Lung (tissue), 12 donors: Measurements from ENCODE around the gene MMS19. TPM values are rescaled to one million over a fixed set of nuclear protein-coding genes. Genes with fewer than 3 reads are reported as not detected.

ENCODE experiments used
- ATAC-seq: fragments of 200-7000 bp; cut with Tn5 transposase; one replicate; pipeline ENCODE4 v1.9.1; 2020; ENCODE audit warnings: moderate number of reproducible peaks; ENCODE audit not compliant: insufficient read depth, low FRiP score
- DNase-seq, 3 donors: peaks; one replicate each; pipeline ENCODE4 v3.0.0-alpha.2; 2013 to 2017
- H3K27ac ChIP-seq, 2 donors: one replicate each; pipeline ENCODE4 v1.5.1; 2013; ENCODE audit warnings: mild to moderate bottlenecking in 2 of 2, moderate library complexity in 2 of 2, control low read depth in 1 of 2, inconsistent platforms in 1 of 2, low read depth in 1 of 2, low read length in 1 of 2
- H3K27me3 ChIP-seq, 3 donors: one replicate each; pipeline ENCODE4 v1.5.1; 2013; ENCODE audit warnings: low read length in 2 of 3; ENCODE audit not compliant: control insufficient read depth in 3 of 3, insufficient read depth in 3 of 3
- H3K36me3 ChIP-seq, 4 donors: one replicate each; pipeline ENCODE4 v1.5.1; 2013; ENCODE audit warnings: low read length in 4 of 4, mild to moderate bottlenecking in 1 of 4, moderate library complexity in 1 of 4; ENCODE audit not compliant: control insufficient read depth in 4 of 4, insufficient read depth in 4 of 4
- H3K4me1 ChIP-seq, 5 donors: one replicate each; pipeline ENCODE4 v1.5.1; 2013; ENCODE audit warnings: low read length in 5 of 5, mild to moderate bottlenecking in 2 of 5, moderate library complexity in 1 of 5; ENCODE audit not compliant: control insufficient read depth in 5 of 5, insufficient read depth in 5 of 5
- H3K4me3 ChIP-seq: one replicate; pipeline ENCODE4 v1.5.1; 2013; ENCODE audit warnings: mild to moderate bottlenecking, control low read depth, moderate library complexity
- H3K9ac ChIP-seq, 2 donors: one replicate each; pipeline ENCODE4 v1.5.1; 2013; ENCODE audit warnings: low read length in 2 of 2, control low read depth in 1 of 2; ENCODE audit not compliant: insufficient read depth in 1 of 2
- H3K9me3 ChIP-seq, 4 donors: one replicate each; pipeline ENCODE4 v1.5.1; 2013; ENCODE audit warnings: low read length in 3 of 4, mild to moderate bottlenecking in 1 of 4, moderate library complexity in 1 of 4; ENCODE audit not compliant: control insufficient read depth in 4 of 4, insufficient read depth in 3 of 4
- WGBS, 2 donors: extraction: QIAGEN DNeasy Blood & Tissue Kit; methylation state at CpG; one replicate each; pipeline ENCODE4 v1.1.7; 2013; 5-methylcytosine and 5-hydroxymethylcytosine counted together
- polyA plus RNA-seq, 2 donors: library from polyadenylated mRNA; stranded (reverse); fragments of 200-250 nt; gene quantifications; one replicate each; pipeline ENCODE4 v1.2.1, GENCODE V29; 2013
- total RNA-seq, 2 donors: library from RNA; depleted of rRNA in 1 of 2; stranded (reverse); fragments of >200 nt in 1 of 2; gene quantifications; one replicate each; pipeline ENCODE4 v1.2.1, GENCODE V29; 2014 to 2021
- TF ChIP-seq, protein P1 (sequence below): IDR thresholded peaks from 2 replicates; pipeline ENCODE4 v1.5.1; 2012; ENCODE audit warnings: mild to moderate bottlenecking; ENCODE audit errors: control extremely low read depth, extremely low read depth
- donor health status: control.
- donor health status: control.
- donor health status: Bipolar disorder and iron deficiency.
- donor health status: healthy.
- donor health status: DM: yes; HTN: yes; CAD: no.

MMS19 gene
- total and polyA plus RNA-seq, 4 donors = 39.9 to 74.5 (median 62.5) TPM

GRCh38 chr10:97517096-97517750 is 19.0 kb upstream of the MMS19 start:
- 81 to 90% methylated on average over 15 of the region's 15 CpGs for WGBS, 2 donors
- H3K4me1 ChIP-seq = peaks cover 9 to 32% (median 16%) of the 10 kb centered on the region in 5 donors
- ATAC-seq (no peak), DNase-seq (no peak)
- no peaks in the 10 kb centered on the region for H3K36me3 ChIP-seq
- TF ChIP-seq, protein P1, sequence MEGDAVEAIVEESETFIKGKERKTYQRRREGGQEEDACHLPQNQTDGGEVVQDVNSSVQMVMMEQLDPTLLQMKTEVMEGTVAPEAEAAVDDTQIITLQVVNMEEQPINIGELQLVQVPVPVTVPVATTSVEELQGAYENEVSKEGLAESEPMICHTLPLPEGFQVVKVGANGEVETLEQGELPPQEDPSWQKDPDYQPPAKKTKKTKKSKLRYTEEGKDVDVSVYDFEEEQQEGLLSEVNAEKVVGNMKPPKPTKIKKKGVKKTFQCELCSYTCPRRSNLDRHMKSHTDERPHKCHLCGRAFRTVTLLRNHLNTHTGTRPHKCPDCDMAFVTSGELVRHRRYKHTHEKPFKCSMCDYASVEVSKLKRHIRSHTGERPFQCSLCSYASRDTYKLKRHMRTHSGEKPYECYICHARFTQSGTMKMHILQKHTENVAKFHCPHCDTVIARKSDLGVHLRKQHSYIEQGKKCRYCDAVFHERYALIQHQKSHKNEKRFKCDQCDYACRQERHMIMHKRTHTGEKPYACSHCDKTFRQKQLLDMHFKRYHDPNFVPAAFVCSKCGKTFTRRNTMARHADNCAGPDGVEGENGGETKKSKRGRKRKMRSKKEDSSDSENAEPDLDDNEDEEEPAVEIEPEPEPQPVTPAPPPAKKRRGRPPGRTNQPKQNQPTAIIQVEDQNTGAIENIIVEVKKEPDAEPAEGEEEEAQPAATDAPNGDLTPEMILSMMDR = no peak
- H3K9ac ChIP-seq = peak overlapping the region in 1 of 2 donors; percentile 1
- no peaks in the 10 kb centered on the region for H3K27me3 ChIP-seq
- peak overlapping the region in 1 of 2 donors; percentile 86 for H3K27ac ChIP-seq
- no peak overlapping the region for H3K4me3 ChIP-seq
- no peaks in the 10 kb centered on the region for H3K9me3 ChIP-seq

DNA sequence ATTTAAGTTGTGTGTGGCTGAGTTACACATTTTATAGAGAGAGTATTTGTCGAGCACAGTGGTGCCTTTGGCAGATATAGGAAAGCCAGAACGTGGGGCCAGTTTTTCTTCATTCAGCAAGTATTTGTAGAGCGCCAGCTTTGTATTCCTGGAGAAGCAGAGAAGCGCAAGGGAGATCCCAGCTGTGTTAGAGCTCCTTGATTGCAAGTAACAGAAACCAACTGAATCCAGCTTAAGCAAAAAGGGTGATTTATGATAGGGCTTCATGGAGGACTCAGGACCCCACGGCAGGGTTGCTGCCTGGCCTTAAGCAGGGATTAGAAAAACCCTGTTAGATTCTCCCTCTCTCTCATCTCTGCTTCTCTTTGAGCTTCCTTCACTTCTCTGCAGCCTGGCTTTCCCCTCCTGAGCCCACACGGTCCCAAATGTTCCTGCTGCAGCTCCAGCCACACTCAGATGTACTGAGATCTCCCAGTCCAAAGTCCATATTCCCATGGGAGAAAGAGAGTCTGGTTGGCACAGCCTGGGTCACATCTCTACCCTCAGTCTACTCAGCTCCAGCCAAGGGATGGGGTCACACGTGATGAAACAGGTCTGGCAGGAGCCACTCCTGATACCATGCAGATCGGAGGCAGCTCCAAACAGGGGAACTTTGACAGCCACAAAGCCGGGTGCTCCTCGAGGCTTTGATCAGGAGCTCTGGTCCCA is 17.2 kb upstream of the MMS19 start:
- H3K4me1 ChIP-seq = peaks cover 9 to 28% (median 16%) of the 10 kb centered on the region in 5 donors
- H3K9ac ChIP-seq = no peak overlapping the region
- WGBS, 2 donors = 73 to 85% methylated on average over 10 of the region's 10 CpGs

GRCh38 chr10:97514344-97514743 is 16.1 kb upstream of the MMS19 start:
- ATAC-seq = no peak
- no peak for DNase-seq
- TF ChIP-seq, protein P1 = no peak
- Histone ChIP-seq H3K27me3 (no peaks in the 10 kb centered on the region), H3K36me3 (no peaks in the 10 kb centered on the region), H3K9ac (no peak overlapping the region), H3K4me3 (no peak overlapping the region), H3K4me1 (peaks cover 9 to 28% (median 16%) of the 10 kb centered on the region in 5 donors), H3K27ac (peak overlapping the region in 1 of 2 donors; percentile 75), H3K9me3 (no peaks in the 10 kb centered on the region)
- 83 to 92% methylated on average over 10 of the region's 10 CpGs for WGBS, 2 donors

More for the DNA sequence above, 17.2 kb upstream of the MMS19 start:
- no peaks in the 10 kb centered on the region for H3K9me3 ChIP-seq
- TF ChIP-seq, protein P1 = no peak
- H3K27me3 ChIP-seq = no peaks in the 10 kb centered on the region
- DNase-seq = peak in 1 of 3 donors; percentile 55
- no peak overlapping the region for H3K27ac ChIP-seq
- H3K4me3 ChIP-seq = no peak overlapping the region
- no peaks in the 10 kb centered on the region for H3K36me3 ChIP-seq
- ATAC-seq = no peak
